CD4-positive, alpha-beta T cell treated with Interferon gamma for 1 hour (primary cell): ENCODE results near the gene NGRN.
A peak's percentile ranks its signal among the peaks of the same experiment; 100 is the strongest.
"Not testable (repeated sequence)": the region's sequence is repeated elsewhere in the genome, so short reads cannot be mapped to it uniquely, and the experiment has no call there.

Experiments used
- DNase-seq: peaks from one replicate; pipeline ENCODE4 v3.0.0-alpha.2; 2020

Gene NGRN

DNA sequence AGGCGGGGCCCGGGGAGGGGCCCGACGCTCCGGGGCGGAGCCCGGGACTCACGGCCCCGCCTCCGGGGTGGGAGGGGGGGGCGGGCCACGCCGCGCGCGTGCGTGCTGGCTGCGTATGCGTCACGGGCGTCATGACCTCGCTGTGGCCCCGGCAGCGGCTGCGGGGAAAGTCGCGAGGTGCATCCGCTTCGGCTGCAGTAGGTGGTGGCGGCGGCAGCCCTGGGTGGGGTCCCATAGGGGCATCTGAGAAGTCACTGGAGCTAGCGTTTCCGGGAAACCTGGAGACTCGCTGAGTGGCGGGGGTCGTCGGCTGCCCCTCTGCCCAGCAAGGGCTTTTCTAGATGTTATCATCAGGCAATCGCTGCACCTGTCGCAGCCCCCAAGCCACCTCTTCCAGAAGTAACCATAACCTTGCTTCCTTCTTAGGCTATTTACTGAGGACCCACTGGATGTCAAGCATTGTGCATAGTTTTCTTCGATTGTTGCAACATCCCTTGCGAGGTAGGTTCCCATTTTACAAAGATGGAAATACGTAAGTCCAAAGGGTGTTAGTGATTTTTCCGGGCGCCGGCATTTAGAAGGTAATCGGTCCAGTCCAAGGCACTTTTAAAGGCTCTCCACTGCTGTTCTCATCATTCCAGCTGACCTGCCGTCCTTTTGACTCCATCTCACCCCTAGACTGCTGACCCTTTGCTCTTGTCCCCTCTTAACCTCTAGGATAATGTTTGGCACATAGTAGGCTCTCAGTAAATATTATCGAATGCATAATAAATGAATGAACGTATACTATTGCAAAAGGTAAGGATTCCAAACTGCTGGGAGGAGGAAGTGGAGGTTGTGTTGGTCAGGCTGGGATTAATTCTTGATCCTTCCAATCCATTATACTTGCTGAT lies 31.1 kb upstream of the NGRN start, which contains the start of gene GDPGP1:
GDPGP1 (plus strand) TSS at position 114 of the 893 bp plus-strand sequence. CDS start 6,700 bp downstream, outside the sequence.
- DNase-seq, result no peak

DNA sequence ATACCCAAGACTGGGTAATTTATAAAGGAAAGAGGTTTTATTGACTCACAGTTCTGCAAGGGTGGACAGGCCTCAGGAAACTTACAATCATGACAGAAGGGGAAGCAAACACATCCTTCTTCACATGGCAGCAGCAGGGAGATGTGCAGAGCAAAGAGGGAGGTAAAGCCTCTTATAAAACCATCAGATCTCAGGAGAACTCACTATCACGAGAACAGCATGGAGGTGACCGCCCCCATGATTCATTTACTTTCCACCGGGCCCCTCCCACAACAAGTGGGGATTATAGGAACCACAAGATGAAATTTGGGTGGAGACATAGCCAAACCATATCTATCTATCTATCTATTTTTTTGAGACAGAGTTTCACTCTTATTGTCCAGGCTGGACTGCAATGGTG lies 26.1 kb upstream of the NGRN start:
- DNase-seq, result no peak

DNA sequence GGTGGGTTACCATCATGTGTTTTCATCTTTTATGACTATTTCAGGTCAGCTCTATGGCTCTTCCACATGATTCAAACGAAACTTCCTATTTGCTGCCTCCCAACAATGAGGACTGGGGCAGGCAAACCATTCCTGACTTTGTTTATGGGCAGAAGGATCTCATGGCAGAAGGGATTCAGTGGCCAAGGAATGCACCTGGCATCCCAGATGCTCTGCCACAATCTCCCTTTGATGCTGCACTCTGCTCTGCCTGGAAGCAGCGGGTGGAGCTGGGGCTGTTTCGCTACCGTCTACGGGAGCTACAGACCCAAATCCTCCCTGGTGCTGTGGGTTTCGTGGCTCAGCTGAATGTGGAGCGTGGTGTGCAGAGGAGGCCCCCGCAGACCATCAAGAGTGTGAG lies 24.6 kb upstream of the NGRN start:
- no peak for DNase-seq

DNA sequence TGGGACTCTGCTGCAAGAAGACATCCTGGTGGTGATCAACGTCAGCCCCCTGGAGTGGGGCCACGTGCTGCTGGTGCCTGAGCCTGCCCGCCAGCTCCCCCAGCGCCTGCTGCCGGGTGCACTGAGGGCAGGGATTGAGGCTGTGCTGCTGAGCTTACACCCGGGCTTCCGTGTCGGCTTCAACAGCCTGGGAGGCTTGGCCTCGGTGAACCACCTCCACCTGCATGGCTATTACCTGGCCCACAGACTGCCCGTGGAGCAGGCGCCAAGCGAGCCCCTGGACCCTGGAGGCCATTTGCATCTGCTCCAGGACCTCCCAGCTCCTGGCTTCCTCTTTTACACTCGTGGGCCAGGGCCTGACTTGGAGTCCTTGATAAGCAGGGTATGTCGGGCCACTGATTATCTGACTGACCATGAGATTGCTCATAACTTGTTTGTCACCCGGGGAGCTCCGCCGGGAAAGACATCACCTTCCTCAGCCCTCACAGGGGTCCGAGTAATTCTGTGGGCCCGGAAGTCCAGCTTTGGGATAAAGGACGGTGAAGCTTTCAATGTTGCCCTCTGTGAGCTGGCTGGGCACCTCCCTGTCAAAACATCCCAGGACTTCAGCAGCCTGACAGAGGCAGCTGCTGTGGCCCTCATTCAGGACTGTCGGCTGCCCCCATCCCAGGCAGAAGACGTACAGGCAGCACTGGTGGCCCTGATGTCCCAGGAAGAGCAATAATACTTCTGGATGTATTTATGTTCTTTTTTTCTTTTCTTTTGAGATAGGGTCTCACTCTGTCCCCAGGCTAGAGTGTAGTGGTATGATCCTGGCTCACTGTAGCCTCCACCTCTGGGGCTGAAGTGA lies 23.9 kb upstream of the NGRN start:
- DNase-seq, result no peak

DNA sequence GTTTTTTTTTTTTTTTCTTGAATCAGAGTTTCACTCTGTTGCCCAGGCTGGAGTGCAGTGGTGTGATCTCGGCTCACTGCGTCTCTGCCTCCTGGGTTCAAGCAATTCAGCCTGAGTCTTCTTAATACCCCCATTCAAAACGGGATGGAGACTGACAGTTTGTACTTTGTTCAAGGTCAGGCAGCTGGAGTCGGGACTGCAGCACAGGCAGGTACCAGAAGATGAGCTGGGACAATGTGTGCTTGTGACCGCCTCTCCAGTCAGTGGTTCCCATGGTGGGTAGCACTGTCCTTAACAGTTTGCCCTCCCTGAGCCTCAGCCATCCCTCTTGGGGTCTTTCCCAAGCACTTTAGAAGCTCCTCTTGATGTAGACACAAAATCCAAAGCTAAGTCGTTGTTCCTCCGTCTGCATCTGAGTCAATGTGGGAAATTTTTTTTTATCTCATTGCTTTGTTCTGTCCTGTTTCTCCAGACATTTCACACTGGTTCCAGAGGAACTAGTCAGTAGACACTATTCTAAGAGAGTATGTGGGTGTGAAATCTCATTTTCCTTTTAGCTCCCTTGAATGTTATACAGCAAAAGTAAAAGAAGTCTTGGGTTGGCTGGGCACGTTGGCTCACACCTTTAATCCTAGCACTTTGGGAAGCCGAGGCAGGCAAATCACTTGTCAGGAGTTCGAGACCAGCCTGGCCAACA lies 21.4 kb upstream of the NGRN start:
- DNase-seq, result no peak

DNA sequence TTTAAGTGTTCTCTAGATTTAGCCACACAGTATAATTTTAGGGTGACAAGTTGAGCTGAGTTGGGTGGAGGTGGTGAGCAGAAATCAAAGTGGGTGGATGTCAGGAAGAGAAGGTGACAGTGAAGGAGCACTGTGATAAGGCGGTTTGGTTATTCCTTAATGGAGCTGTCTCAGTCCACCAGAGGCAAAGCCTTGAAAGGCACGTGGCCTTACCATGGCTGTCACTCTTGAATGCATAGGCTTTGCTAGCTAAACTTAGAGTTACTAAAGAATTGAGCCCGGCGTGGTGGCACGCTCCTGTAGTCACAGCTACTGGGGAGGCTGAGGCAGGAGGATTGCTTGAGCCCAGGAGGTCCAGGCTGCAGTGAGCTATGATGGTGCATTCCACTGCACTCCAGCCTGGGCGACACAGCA lies 16.7 kb upstream of the NGRN start:
- no peak for DNase-seq

DNA sequence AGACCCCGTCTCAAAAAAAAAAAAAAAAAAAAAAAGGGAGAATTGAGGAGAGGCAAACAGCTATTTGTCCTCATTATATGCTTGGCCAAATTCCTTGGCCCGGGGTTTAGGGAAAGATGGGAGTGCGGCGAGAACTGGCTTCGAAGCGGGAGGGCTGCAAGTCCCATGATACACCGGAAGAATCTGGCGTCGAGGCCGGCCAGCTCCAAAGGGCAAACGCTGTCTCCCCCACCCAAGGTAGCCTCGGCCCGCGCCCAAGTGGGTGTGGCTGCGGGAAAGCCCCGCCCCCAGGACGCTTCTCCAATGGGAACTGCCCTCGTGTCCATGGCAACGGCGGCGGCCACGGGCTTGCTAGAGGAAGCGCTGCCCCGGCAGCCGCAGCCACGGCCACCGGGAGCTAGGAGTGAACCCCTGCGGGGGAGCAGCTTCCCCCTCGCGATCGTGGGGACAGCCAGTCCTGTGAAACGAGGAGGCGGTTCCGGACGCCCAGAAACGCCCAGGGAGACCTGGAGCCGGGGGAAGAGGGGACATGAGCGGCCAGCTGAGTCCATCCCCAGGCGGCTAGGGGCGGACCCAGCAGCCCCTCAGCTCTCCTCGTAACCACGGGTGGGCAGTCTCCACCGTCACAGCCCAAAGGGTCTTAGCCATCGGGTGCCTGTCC lies 16.1 kb upstream of the NGRN start, which contains the start of gene TTLL13:
TTLL13 (plus strand) TSS at position 354 of the 661 bp plus-strand sequence. CDS start 1,075 bp downstream, outside the sequence.
- peak; percentile 75 for DNase-seq

DNA sequence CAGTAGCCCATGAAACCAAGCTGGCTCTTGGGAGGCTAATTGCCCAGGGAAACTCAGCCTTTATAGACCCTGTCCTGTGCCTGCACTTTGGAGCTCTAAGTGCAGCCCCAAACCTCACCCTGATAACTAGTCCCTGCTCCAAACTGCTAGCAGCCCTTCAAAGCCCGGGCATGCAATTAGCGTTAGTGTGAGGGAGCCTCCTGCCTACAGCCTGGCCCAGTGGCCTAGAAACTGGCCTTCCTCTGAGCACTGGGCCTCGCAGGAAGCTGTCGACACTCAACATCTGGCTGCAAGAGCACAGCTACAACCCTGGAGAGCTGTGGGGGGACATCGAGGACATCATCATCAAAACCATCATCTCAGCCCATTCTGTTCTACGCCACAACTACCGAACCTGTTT lies 7.7 kb upstream of the NGRN start:
- no peak for DNase-seq

DNA sequence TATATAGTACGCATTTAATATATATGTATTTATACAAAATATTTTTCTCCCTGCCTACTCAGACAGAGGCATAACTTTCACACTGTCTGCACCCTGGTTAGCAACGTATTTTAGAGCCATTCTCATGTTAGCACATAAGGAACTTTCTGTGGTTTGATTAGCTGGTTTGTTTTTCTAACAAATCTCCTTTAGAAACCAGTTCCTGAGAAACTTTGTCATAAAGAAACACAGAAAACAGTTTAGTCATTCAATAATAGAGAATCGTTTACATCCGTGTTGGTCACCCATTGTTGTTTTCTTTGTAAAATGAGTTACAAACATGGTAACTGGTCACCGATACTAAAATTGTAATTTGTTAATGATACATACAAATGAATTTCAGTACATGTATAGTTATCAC lies 5.9 kb upstream of the NGRN start:
- DNase-seq, result no peak

DNA sequence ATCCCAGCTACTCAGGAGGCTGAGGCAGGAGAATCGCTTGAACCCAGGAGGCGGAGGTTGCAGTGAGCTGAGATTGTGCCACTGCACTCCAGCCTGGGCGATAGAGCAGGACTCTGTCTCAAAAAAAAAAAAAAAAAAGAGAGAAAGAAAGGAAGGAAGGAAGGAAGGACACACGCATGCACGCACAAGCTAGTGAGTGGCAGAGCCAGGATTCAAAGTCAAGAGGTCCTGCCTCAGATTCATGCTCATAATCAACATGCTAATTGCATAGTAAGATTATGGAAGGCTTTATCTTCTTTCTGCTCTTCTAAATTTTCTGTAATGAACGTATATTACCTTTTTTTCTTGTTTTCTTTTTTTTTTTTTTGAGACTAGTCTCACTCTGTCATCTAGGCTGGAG lies 4.7 kb upstream of the NGRN start:
- not testable (repeated sequence) for DNase-seq

DNA sequence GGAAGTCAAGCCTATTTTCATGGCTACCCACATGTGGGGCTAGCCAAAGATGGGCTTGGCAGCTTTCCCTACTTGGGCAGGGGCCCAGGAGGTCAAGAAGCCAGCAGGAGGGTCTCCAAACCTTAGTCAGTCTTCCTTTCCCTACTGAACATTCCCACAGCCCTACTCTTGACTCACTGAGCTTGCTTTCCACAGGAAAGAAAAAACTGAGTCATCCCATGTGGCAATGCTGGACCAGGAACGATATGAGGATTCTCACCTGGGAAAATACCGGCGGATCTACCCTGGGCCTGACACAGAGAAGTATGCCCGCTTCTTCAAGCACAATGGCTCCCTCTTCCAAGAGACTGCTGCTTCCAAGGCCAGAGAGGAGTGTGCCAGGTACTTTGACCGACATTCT lies 3.7 kb upstream of the NGRN start:
- DNase-seq, result no peak

DNA sequence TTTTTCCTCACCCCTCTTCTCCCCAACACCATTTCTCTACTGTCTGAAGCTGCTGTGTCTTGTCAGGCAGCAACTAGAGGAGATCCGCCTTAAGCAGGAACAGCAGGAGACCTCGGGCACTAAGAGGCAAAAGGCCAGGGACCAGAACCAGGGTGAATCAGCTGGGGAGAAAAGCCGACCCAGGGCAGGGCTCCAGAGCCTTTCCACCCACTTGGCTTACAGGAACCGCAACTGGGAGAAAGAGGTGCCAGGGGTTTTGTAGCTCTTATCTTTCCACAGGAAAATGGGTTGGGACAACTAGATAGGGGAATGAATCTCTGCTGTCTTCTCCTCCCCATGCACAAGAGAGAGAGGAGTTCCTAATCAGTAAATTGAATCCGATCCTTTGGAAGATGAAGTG lies 3.0 kb upstream of the NGRN start:
- DNase-seq, result no peak

DNA sequence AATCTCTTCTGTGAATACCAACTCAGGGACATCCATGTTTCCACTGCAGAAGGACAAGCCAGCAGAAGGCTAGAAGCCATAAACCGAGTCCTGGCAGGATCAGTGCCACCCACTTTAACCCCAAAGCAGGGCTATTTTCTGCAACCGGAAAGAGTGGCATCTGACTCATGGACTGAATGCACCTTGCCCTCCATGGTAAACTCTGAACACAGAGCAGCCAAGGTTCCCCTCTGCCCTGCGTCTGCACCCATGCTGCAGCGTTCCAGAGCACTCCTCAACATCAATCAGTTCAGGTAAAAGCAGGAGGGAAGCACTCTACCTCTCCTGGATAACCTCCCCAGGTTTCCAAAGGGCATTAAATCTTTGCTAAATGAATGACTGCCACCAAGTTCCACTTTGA lies 801 bp upstream of the NGRN start:
- DNase-seq, result no peak

DNA sequence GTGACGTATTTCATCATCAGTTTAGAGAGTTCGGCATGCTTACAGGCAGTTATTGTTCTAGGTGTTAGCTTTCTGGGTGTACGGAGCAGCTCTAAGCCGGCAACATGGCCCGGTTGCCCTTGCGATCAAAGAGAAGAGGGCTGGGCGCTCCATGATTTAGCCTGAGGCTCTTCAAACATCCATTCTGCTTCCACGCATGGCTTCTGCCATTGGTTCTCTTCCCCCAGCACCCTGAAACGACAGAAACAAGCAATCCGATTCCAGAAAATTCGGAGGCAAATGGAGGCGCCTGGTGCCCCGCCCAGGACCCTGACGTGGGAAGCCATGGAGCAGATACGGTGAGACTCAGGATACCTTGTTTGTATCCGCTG lies 574 bp downstream of the NGRN start:
- DNase-seq, result peak; percentile 47

DNA sequence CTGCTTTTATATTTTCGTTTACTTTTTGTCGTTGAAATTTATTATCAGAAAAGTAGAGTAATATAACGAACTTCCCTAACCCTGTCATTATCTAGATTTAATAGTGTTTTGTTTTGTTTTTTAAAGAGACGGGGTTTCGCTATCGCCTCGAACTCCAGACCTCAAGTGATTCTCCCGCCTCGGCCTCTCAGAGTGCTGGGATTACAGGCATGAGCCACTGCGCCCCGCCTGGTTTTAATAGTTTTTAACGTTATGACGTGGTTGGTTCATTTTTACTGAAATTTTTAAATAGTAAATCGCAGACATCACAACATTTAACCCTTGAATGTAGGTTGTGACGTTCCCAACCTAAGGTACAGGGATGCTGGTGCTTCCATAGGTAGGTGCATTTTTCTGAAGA lies 1.0 kb downstream of the NGRN start:
- no peak for DNase-seq

DNA sequence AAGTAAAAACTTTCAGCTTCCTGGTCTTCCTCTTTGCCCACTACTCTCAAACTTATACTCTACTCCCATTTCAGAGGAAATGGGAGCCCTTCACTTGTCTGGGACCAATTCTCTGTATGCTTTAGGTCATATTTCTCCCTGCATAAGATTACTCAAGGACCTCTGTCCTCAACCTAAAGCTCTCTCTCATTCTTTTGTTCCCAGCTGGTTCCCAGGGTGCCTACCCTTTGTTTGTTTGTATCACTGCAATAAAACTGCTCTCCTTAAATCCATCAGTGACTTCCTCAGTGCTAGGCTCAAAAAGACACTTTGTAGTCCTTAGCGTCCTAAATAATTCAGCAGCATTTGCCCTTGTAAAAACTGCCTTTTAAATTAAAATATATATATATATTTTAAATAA lies 2.9 kb downstream of the NGRN start:
- no peak for DNase-seq

DNA sequence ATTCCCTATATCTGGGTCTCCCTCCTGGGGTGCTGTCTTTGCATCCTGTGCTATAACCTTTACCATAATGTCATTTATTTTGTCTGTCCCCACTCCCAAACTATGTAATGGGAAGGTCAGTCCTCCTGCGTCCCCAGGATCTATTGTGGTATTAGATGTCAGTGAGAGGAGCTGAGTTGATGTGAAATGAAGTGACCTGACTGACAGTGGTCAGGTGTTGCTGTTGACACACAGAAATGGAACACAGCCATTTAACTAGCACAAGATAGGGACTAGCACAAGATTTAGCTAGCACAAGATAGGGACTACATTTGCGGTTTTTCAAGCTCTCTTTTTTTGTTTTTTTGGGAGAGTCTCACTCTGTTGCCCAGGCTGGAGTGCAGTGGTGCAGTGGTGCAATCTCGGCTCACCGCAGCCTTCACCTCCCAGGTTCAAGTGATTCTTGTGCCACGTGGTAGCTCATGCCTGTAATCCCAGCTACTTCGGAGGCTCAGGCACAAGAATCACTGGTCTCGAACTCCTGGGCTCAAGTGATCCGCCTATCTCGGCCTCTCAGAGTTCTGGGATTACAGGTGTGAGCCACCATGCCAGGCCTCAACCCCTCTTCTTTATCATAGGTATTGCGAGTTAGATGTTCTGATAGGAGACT lies 5.2 kb downstream of the NGRN start:
- DNase-seq, result no peak

DNA sequence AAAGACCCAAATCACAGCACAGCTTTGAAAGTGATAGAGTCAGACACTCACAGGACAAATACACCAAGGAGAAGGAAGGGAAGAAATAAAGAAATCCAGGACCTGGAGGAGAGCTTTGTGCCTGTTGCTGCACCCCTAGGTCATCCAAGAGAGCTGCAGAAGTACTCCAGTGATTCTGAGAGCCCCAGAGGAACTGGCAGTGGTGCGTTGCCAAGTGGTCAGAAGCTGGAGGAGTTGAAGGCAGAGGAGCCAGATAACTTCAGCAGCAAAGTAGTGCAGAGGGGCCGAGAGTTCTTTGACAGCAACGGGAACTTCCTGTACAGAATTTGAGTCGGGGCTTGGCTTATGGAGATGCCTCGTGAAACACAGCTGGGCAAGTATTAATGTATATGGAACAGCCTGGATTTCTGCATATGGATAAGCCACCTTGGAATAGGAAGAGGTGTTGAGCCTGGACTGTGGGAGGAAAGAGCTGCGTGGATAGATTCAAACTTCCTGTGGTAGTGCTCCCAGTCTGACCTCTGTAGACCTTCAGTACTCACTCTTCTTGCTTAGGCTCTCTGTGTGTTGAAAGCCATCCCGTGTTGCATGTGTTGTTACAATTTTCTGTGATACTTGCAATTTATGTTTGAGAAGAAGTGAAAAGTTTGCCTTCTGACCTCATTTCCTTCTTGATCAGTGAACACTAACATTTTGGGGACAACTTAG lies 6.1 kb downstream of the NGRN start:
- DNase-seq, result no peak

DNA sequence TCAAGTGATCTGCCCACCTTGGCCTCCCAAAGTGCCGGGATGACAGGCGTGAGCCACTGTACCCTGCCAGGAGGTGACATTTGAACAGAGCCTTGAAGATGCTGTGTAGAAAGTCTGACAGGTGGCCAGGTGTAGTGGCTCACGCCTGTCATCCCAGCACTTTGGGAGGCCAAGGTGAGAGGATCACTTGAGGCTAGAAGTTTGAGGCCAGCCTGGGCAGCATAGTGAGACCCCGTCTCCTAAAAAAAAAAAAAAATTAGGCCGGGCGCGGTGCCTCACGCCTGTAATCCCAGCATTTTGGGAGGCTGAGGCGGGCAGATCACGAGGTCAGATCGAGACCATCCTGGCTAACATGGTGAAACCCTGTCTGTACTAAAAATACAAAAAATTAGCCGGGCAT lies 13.0 kb downstream of the NGRN start:
- not testable (repeated sequence) for DNase-seq

DNA sequence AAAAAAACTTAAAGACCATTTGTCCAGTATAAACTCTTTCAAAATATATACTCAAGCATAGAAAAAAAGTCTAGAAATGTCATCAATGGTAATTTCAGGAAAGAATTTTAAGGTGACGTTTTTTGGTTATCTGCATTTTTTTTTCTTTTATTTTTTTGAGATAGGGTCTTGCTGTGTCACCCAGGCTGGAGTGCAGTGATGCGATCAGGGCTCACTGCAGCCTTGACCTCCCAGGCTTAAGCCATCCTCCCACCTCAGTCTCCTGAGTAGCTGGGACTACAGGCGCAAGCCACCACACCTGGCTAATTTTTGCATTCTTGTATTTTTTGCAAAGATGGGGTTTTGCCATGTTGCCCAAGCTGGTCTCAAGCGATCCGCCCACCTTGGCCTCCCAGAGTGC lies 15.3 kb downstream of the NGRN start:
- DNase-seq, result not testable (repeated sequence)

DNA sequence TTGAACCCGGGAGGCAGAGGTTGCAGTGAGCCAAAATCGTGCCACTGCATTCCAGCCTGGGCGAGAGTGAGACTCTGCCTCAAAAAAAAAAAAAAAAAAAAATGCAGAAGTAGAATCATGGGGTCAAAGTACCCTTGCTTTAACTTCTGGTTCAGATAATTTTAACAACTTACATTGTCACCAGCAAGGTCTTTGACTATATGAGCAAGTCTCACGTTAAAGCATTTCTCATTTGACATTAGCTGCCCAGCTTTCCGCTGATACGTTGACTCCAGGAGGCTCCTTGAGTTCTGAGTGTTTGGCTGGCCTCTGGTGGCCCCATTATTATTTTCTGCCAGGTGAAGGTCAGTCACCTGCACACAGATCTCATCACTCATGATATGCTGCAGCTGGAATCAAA lies 16.2 kb downstream of the NGRN start:
- DNase-seq, result not testable (repeated sequence)
